Stomach (tissue), 9 donors: ENCODE measurements around the gene PSEN1. TPM values are rescaled to one million over a fixed set of nuclear protein-coding genes. Genes with fewer than 3 reads are reported as not detected.

Experiments
- DNase-seq, 2 donors: peaks; one replicate each; pipeline versions ENCODE4 v3.0.0 to v3.0.0-alpha.2; 2013 to 2019
- H3K27ac ChIP-seq, 5 donors: fragments of 200-600 bp in 4 of 5; sonication (generic) in 4 of 5; one replicate each; pipeline ENCODE4 v1.5.1; 2013 to 2019; ENCODE audit warnings: mild to moderate bottlenecking in 1 of 5, moderate library complexity in 1 of 5
- H3K27me3 ChIP-seq, 3 donors: fragments of 200-600 bp; sonication (generic); one replicate each; pipeline ENCODE4 v1.5.1; 2017 to 2019; ENCODE audit warnings: mixed run types in 1 of 3
- H3K36me3 ChIP-seq, 4 donors: fragments of 200-600 bp; sonication (generic); 1 replicate in 3 of 4; 2 replicates in 1 of 4; pipeline ENCODE4 v1.5.1; 2016 to 2019
- H3K4me1 ChIP-seq, 4 donors: fragments of 200-600 bp; sonication (generic); one replicate each; pipeline ENCODE4 v1.5.1; 2016 to 2019
- H3K4me3 ChIP-seq, 4 donors: fragments of 200-600 bp; sonication (generic) in 3 of 4; one replicate each; pipeline ENCODE4 v1.5.1; 2016 to 2019; ENCODE audit warnings: mild to moderate bottlenecking in 1 of 4
- H3K9me3 ChIP-seq, 4 donors: fragments of 200-600 bp; sonication (generic); one replicate each; pipeline ENCODE4 v1.5.1; 2016 to 2019
- EP300 ChIP-seq: sonication (generic); formaldehyde crosslinking; IDR thresholded peaks from one replicate; pipeline ENCODE4 v1.6.1; 2017; ENCODE audit warnings: antibody characterized with exemption
- POLR2A ChIP-seq, 4 donors: fragments of 450-650 bp; IDR thresholded peaks; one replicate each; pipeline ENCODE4 v1.6.1; 2016; ENCODE audit warnings: antibody characterized with exemption in 4 of 4, control low read depth in 2 of 4, mild to moderate bottlenecking in 1 of 4, moderate library complexity in 1 of 4
- POLR2AphosphoS5 ChIP-seq, 3 donors: sonication (generic); formaldehyde crosslinking; IDR thresholded peaks; one replicate each; pipeline ENCODE4 v1.6.1; 2016; ENCODE audit warnings: antibody characterized with exemption in 3 of 3
- WGBS, 5 donors: extraction: QIAGEN DNeasy Blood & Tissue Kit in 3 of 5; methylation state at CpG; one replicate each; pipeline versions ENCODE4 v1.1.5 to v1.1.7; 2013 to 2018; 5-methylcytosine and 5-hydroxymethylcytosine counted together
- intact Hi-C: fragments of 100-400 bp; cut with DNase I; formaldehyde crosslinking; loops from one replicate; pipeline ENCODE4 v1.15.1; 2023; ENCODE audit warnings: low total_unique reads
- polyA plus RNA-seq, 3 donors: library from polyadenylated mRNA; stranded (reverse); fragments of 200-250 nt; gene quantifications; one replicate each; pipeline ENCODE4 v1.2.3, GENCODE V29; 2013
- total RNA-seq, 5 donors: library from RNA; depleted of rRNA; stranded (reverse); fragments of >200 nt; gene quantifications; one replicate each; pipeline versions ENCODE4 v1.1.0 to v1.2.3, GENCODE V29; 2014 to 2016
- TF ChIP-seq, protein P1 (sequence below), 7 experiments: fragments of 450-650 bp in 4 of 7; fragments of 200-600 bp in 3 of 7; sonication (generic) in 3 of 7; IDR thresholded peaks; one replicate each; pipeline ENCODE4 v1.5.1; 2016 to 2019; ENCODE audit warnings: antibody characterized with exemption in 7 of 7, control low read depth in 2 of 7, mild to moderate bottlenecking in 1 of 7
- donor health status: healthy with polysubstance abuse.
- donor health status: Bipolar disorder and iron deficiency.
- donor health status: healthy.

Gene PSEN1
- total and polyA plus RNA-seq, 8 donors: 5.8 to 89.8 (median 18.7) TPM

DNA sequence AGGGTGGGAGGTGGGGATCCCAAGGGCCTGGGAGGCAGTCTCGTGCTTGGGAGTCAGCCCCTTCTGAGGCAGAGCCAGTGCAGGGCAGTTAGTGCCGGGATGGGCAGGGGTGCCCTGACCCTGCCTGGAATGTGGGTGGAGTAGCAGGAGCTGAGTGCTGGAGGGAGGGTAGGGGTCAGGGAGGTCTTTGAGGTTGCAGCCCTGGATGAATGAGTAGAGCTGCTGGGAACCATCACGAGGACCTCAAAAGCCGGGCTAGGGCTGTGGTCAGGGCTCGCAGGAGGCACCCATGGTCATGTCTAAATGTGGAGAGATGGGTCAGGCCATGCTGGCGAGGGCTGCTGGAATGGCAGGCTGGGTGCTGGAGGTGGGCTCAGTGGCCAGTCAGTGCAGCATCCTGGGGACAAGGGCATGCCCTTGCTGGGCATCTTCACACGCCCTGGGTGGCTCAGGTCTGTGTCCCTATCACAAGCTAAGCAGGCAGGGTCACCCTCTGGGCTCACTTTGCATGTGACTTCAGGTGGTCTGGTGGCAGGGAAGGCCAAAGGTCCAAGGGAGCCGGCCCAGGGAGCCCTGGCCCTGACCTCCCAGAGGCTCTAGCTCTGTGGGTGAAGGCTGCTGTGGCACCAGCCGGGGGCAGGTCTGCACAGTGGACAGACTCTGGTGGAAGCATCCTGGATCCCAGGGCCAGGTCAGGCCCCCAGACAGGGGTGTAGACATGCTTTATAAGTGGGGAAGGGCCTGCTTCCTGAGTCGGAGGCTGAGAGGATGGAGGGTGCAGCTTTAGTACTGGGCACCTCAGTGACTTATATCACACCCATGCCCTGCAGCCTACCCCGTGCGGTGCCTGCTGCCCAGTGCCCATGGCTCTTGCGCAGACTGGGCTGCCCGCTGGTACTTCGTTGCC lies 125.5 kb downstream of the PSEN1 start:
- intact Hi-C loops: no loop called here
- H3K9me3 ChIP-seq: no peaks in the 10 kb centered on the region
- H3K4me3 ChIP-seq: no peak overlapping the region
- H3K27me3 ChIP-seq: no peaks in the 10 kb centered on the region
- 85 to 91% (median 88%) methylated on average over 8 to 15 of the region's 15 CpGs for WGBS, 5 donors
- H3K27ac ChIP-seq: no peak overlapping the region
- TF ChIP-seq, protein P1, sequence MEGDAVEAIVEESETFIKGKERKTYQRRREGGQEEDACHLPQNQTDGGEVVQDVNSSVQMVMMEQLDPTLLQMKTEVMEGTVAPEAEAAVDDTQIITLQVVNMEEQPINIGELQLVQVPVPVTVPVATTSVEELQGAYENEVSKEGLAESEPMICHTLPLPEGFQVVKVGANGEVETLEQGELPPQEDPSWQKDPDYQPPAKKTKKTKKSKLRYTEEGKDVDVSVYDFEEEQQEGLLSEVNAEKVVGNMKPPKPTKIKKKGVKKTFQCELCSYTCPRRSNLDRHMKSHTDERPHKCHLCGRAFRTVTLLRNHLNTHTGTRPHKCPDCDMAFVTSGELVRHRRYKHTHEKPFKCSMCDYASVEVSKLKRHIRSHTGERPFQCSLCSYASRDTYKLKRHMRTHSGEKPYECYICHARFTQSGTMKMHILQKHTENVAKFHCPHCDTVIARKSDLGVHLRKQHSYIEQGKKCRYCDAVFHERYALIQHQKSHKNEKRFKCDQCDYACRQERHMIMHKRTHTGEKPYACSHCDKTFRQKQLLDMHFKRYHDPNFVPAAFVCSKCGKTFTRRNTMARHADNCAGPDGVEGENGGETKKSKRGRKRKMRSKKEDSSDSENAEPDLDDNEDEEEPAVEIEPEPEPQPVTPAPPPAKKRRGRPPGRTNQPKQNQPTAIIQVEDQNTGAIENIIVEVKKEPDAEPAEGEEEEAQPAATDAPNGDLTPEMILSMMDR (IDR thresholded peaks at IDR 0.05): no peak
- TF ChIP-seq POLR2A (IDR thresholded peaks at IDR 0.05) (no peak), EP300 (no peak), POLR2AphosphoS5 (IDR thresholded peaks at IDR 0.05) (no peak)
- DNase-seq: no peak
- H3K4me1 ChIP-seq: no peaks in the 10 kb centered on the region
- H3K36me3 ChIP-seq: peaks cover 0 to 82% (median 32%) of the 10 kb centered on the region in 4 donors

DNA sequence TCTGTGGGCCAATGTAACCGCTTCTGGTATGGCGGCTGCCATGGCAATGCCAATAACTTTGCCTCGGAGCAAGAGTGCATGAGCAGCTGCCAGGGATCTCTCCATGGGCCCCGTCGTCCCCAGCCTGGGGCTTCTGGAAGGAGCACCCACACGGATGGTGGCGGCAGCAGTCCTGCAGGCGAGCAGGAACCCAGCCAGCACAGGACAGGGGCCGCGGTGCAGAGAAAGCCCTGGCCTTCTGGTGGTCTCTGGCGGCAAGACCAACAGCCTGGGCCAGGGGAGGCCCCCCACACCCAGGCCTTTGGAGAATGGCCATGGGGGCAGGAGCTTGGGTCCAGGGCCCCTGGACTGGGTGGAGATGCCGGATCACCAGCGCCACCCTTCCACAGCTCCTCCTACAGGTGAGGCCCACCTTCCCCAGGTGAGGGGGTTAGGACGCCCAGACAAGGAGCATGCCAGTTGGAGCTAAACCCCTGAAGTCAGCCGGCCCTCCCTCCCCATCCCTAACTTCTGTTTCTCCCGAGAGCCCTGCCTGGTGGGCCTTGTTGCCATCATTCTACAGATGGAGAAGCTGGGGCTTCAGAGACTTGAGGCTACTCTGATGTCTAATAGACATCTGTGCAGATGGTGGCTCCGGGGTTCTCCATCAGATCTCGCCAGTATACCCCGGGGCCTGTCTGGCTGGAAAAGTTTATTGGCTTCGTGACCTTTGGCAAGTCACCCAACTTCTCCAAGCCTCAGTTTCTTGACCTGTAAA lies 126.3 kb downstream of the PSEN1 start:
- no peak overlapping the region for H3K4me3 ChIP-seq
- H3K36me3 ChIP-seq: peaks cover 0 to 91% (median 36%) of the 10 kb centered on the region in 4 donors
- H3K27ac ChIP-seq: no peak overlapping the region
- H3K27me3 ChIP-seq: no peaks in the 10 kb centered on the region
- intact Hi-C loops: no loop called here
- WGBS, 5 donors: 80 to 92% (median 92%) methylated on average over 7 to 20 of the region's 20 CpGs
- H3K9me3 ChIP-seq: no peaks in the 10 kb centered on the region
- TF ChIP-seq POLR2A (IDR thresholded peaks at IDR 0.05): no peak
- TF ChIP-seq POLR2AphosphoS5 (IDR thresholded peaks at IDR 0.05): no peak
- TF ChIP-seq EP300: no peak
- TF ChIP-seq, protein P1 (IDR thresholded peaks at IDR 0.05): no peak
- no peak for DNase-seq
- H3K4me1 ChIP-seq: no peaks in the 10 kb centered on the region

GRCh38 chr14:73263606-73264005 lies 127.3 kb downstream of the PSEN1 start:
- no peak overlapping the region for H3K27ac ChIP-seq
- H3K4me1 ChIP-seq: no peaks in the 10 kb centered on the region
- 68 to 82% (median 76%) methylated on average over 4 to 7 of the region's 7 CpGs for WGBS, 5 donors
- DNase-seq: no peak
- TF ChIP-seq, protein P1 (IDR thresholded peaks at IDR 0.05): no peak
- no peak for TF ChIP-seq POLR2A (IDR thresholded peaks at IDR 0.05)
- no peak for TF ChIP-seq EP300
- no peak for TF ChIP-seq POLR2AphosphoS5 (IDR thresholded peaks at IDR 0.05)
- no peaks in the 10 kb centered on the region for H3K9me3 ChIP-seq
- H3K27me3 ChIP-seq: no peaks in the 10 kb centered on the region
- H3K36me3 ChIP-seq: peaks cover 0 to 100% (median 39%) of the 10 kb centered on the region in 4 donors
- intact Hi-C loops: no loop called here
- H3K4me3 ChIP-seq: no peak overlapping the region

DNA sequence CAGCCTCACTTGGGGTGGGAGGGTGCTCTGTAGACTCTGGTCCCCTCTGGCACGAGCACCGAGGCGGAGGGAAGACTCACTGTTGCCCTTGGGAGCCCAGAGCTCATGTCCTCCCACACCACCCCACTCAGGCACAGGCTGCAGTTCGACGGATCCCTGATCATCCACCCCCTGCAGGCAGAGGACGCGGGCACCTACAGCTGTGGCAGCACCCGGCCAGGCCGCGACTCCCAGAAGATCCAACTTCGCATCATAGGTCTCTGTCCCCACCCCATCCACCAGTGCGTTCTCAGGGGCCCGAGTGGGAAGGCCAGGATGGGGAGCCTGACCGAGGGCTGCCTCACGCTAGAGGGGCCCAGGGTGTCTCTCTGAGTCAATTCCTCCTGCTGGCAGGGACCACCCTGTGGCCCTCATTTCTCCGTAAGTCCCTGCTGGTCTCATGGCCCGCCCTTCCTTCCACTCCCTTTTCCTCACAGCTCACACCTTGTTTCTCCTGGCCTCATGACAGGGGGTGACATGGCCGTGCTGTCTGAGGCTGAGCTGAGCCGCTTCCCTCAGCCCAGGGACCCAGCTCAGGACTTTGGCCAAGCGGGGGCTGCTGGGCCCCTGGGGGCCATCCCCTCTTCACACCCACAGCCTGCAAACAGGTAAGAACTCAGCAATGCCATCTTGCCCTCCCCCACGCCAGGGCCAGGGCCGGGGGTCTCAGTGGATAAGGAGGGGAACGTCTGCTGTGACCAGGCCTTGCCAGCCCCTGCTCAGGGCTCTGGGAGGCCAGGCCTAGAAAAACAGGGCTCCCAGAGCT lies 128.0 kb downstream of the PSEN1 start:
- intact Hi-C loops: no loop called here
- TF ChIP-seq EP300 (no peak), POLR2AphosphoS5 (IDR thresholded peaks at IDR 0.05) (no peak), POLR2A (IDR thresholded peaks at IDR 0.05) (no peak)
- TF ChIP-seq, protein P1 (IDR thresholded peaks at IDR 0.05): no peak
- no peak for DNase-seq
- 78 to 90% (median 84%) methylated on average over 23 of the region's 23 CpGs for WGBS, 5 donors
- Histone ChIP-seq H3K27me3 (no peaks in the 10 kb centered on the region), H3K4me3 (no peak overlapping the region), H3K27ac (no peak overlapping the region), H3K36me3 (peaks cover 0 to 96% (median 37%) of the 10 kb centered on the region in 4 donors), H3K9me3 (no peaks in the 10 kb centered on the region), H3K4me1 (peaks cover 0 to 2% (median 1%) of the 10 kb centered on the region in 4 donors)
